ENCODE measurements around the gene KRTAP10-11.

The KRTAP10-11 gene

GRCh38 chr21:44616591-44616926, 29.7 kb upstream of the KRTAP10-11 start:
- in situ Hi-C loops (cut with MboI; ENCODE audit: low pct_unique_long_range_greater_than_20kb, low sequenced_read_pairs, unreplicated experiment): no loop called here
- no peak for TF ChIP-seq CTCF (IDR thresholded peaks at IDR 0.05; ENCODE audit: extremely low read depth, insufficient read depth, missing control alignments)
- no peak for DNase-seq (ENCODE audit: low spot score)

- no peak for DNase-seq (ENCODE audit: low spot score)
- no peak for TF ChIP-seq CTCF (IDR thresholded peaks at IDR 0.05; ENCODE audit: extremely low read depth, insufficient read depth, missing control alignments)
- in situ Hi-C loops (cut with MboI; ENCODE audit: low pct_unique_long_range_greater_than_20kb, low sequenced_read_pairs, unreplicated experiment): no loop called here
Observed at GRCh38 chr21:44617071-44617501, 29.1 kb upstream of the KRTAP10-11 start.

GRCh38 chr21:44618504-44618903, 27.7 kb upstream of the KRTAP10-11 start:
- in situ Hi-C loops (cut with MboI; ENCODE audit: low pct_unique_long_range_greater_than_20kb, low sequenced_read_pairs, unreplicated experiment): no loop called here
- DNase-seq (ENCODE audit: low spot score): no peak

GRCh38 chr21:44618909-44619308, 27.3 kb upstream of the KRTAP10-11 start:
- no peak for DNase-seq (ENCODE audit: low spot score)
- no peak for TF ChIP-seq CTCF (IDR thresholded peaks at IDR 0.05; ENCODE audit: extremely low read depth, insufficient read depth, missing control alignments)
- in situ Hi-C loops (cut with MboI; ENCODE audit: low pct_unique_long_range_greater_than_20kb, low sequenced_read_pairs, unreplicated experiment): no loop called here

More at GRCh38 chr21:44618504-44618903, 27.7 kb upstream of the KRTAP10-11 start:
- TF ChIP-seq CTCF (IDR thresholded peaks at IDR 0.05; ENCODE audit: extremely low read depth, insufficient read depth, missing control alignments): peak; percentile 28

- no peak for TF ChIP-seq CTCF (IDR thresholded peaks at IDR 0.05; ENCODE audit: extremely low read depth, insufficient read depth, missing control alignments)
- no peak for DNase-seq (ENCODE audit: low spot score)
- in situ Hi-C loops (cut with MboI; ENCODE audit: low pct_unique_long_range_greater_than_20kb, low sequenced_read_pairs, unreplicated experiment): no loop called here
Observed at GRCh38 chr21:44619886-44620285, 26.3 kb upstream of the KRTAP10-11 start.

- DNase-seq (ENCODE audit: low spot score): no peak
- in situ Hi-C loops (cut with MboI; ENCODE audit: low pct_unique_long_range_greater_than_20kb, low sequenced_read_pairs, unreplicated experiment): no loop called here
- TF ChIP-seq CTCF (IDR thresholded peaks at IDR 0.05; ENCODE audit: extremely low read depth, insufficient read depth, missing control alignments): no peak
Observed at GRCh38 chr21:44623575-44623974, 22.6 kb upstream of the KRTAP10-11 start.

GRCh38 chr21:44625756-44626155, 20.5 kb upstream of the KRTAP10-11 start:
- no peak for DNase-seq (ENCODE audit: low spot score)
- in situ Hi-C loops (cut with MboI; ENCODE audit: low pct_unique_long_range_greater_than_20kb, low sequenced_read_pairs, unreplicated experiment): no loop called here
- TF ChIP-seq CTCF (IDR thresholded peaks at IDR 0.05; ENCODE audit: extremely low read depth, insufficient read depth, missing control alignments): no peak

Measured in GM13977 (cell line).